HG03575 (cell line): ENCODE data around the gene CUL2.

Source experiments
- ATAC-seq: cut with Tn5 transposase; IDR thresholded peaks from one replicate; pipeline ENCODE4 v1.9.1; 2021; ENCODE audit not compliant: unreplicated experiment, insufficient number of reproducible peaks, low FRiP score; ENCODE audit errors: extremely low read depth

The CUL2 gene

GRCh38 chr10:35040760-35041501 is 49.2 kb downstream of the CUL2 start:
- ATAC-seq = no peak

- ATAC-seq = no peak
These were observed 53.0 kb downstream of the CUL2 start for GRCh38 chr10:35037104-35037503.

- ATAC-seq = no peak
These were observed 54.5 kb downstream of the CUL2 start for GRCh38 chr10:35035606-35036005.

- no peak for ATAC-seq
These were observed 62.6 kb downstream of the CUL2 start for GRCh38 chr10:35027567-35027966.

GRCh38 chr10:35025916-35026315 is 64.2 kb downstream of the CUL2 start:
- no peak for ATAC-seq

- ATAC-seq = no peak
These were observed 69.7 kb downstream of the CUL2 start for GRCh38 chr10:35020481-35020880.

GRCh38 chr10:35019041-35020024 is 70.8 kb downstream of the CUL2 start:
- no peak for ATAC-seq

- ATAC-seq = no peak
These were observed 72.5 kb downstream of the CUL2 start for GRCh38 chr10:35017608-35018007.

- ATAC-seq = no peak
These were observed 74.2 kb downstream of the CUL2 start for GRCh38 chr10:35015843-35016408.

GRCh38 chr10:35012781-35013180 is 77.4 kb downstream of the CUL2 start:
- no peak for ATAC-seq

- ATAC-seq = no peak
These were observed 78.4 kb downstream of the CUL2 start for GRCh38 chr10:35011771-35012191.

GRCh38 chr10:35007858-35008301 is 82.3 kb downstream of the CUL2 start:
- no peak for ATAC-seq

- ATAC-seq = no peak
These were observed 83.3 kb downstream of the CUL2 start for GRCh38 chr10:35006836-35007235.

GRCh38 chr10:35005868-35006267 is 84.3 kb downstream of the CUL2 start:
- no peak for ATAC-seq

- ATAC-seq = no peak
These were observed 85.5 kb downstream of the CUL2 start for GRCh38 chr10:35004651-35005050.

- no peak for ATAC-seq
These were observed 86.2 kb downstream of the CUL2 start for GRCh38 chr10:35003906-35004305.

- ATAC-seq = no peak
These were observed 89.2 kb downstream of the CUL2 start for GRCh38 chr10:35000936-35001335.

GRCh38 chr10:34999532-34999931 is 90.6 kb downstream of the CUL2 start:
- no peak for ATAC-seq

GRCh38 chr10:34998940-34999339 is 91.2 kb downstream of the CUL2 start:
- no peak for ATAC-seq

- ATAC-seq = no peak
These were observed 93.3 kb downstream of the CUL2 start for GRCh38 chr10:34996843-34997242.
